ENCODE measurements around the gene RALGAPA1. TPM values are rescaled to one million over a fixed set of nuclear protein-coding genes. Genes with fewer than 3 reads are reported as not detected.
"Not testable (repeated sequence)": the region's sequence is repeated elsewhere in the genome, so short reads cannot be mapped to it uniquely, and the experiment has no call there.

Gene RALGAPA1
- total and polyA plus RNA-seq, 9 donors = 18.0 to 99.5 (median 79.3) TPM

- no peak overlapping the region for H3K27ac ChIP-seq
- WGBS, 3 donors = 85 to 96% (median 90%) methylated on average over 3 of the region's 3 CpGs
- intact Hi-C loops (cut with DNase I) = no loop called here
- no peaks in the 10 kb centered on the region for H3K27me3 ChIP-seq
- DNase-seq = no peak
- H3K9me3 ChIP-seq = no peaks in the 10 kb centered on the region
- no peak for TF ChIP-seq POLR2A (IDR thresholded peaks at IDR 0.05)
- TF ChIP-seq EP300 (IDR thresholded peaks at IDR 0.05) = no peak
- TF ChIP-seq, protein P1, sequence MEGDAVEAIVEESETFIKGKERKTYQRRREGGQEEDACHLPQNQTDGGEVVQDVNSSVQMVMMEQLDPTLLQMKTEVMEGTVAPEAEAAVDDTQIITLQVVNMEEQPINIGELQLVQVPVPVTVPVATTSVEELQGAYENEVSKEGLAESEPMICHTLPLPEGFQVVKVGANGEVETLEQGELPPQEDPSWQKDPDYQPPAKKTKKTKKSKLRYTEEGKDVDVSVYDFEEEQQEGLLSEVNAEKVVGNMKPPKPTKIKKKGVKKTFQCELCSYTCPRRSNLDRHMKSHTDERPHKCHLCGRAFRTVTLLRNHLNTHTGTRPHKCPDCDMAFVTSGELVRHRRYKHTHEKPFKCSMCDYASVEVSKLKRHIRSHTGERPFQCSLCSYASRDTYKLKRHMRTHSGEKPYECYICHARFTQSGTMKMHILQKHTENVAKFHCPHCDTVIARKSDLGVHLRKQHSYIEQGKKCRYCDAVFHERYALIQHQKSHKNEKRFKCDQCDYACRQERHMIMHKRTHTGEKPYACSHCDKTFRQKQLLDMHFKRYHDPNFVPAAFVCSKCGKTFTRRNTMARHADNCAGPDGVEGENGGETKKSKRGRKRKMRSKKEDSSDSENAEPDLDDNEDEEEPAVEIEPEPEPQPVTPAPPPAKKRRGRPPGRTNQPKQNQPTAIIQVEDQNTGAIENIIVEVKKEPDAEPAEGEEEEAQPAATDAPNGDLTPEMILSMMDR (IDR thresholded peaks at IDR 0.05) = no peak
- no peaks in the 10 kb centered on the region for H3K4me1 ChIP-seq (ENCODE audit: insufficient read depth)
- no peaks in the 10 kb centered on the region for H3K36me3 ChIP-seq
- no peak overlapping the region for H3K4me3 ChIP-seq
Measured at GRCh38 chr14:35617500-35617899, 191.6 kb downstream of the RALGAPA1 start.

DNA sequence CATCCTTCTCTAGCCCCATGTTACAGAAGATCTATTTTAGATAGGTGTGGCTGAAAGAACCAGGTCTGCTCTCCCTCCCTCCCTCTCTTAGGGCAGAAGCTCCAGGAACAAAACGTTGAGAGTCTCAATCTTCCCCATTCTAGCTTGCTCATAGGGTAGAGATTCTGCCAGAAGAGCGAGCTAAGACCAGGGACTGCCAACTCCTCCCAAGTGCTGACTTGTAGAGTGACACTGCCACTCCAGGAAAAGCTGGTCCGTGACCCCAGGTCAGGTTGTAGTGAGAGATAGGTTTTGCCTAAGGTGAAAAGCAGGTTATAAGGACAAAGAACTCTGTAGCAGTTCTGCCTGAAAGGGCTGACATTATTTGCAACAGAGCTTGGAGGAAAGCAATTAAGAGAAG, 201.7 kb downstream of the RALGAPA1 start:
- Histone ChIP-seq H3K9me3 (no peaks in the 10 kb centered on the region), H3K4me3 (no peak overlapping the region), H3K36me3 (no peaks in the 10 kb centered on the region), H3K27ac (no peak overlapping the region), H3K27me3 (no peaks in the 10 kb centered on the region), H3K4me1 (ENCODE audit: insufficient read depth) (no peaks in the 10 kb centered on the region)
- no peak for DNase-seq
- intact Hi-C loops (cut with DNase I) = no loop called here
- WGBS, 3 donors = 74 to 78% (median 75%) methylated on average over 3 of the region's 3 CpGs
- TF ChIP-seq, protein P1 (IDR thresholded peaks at IDR 0.05) = no peak

- Histone ChIP-seq H3K27me3 (no peaks in the 10 kb centered on the region), H3K4me3 (no peak overlapping the region), H3K9me3 (no peaks in the 10 kb centered on the region), H3K36me3 (no peaks in the 10 kb centered on the region), H3K4me1 (ENCODE audit: insufficient read depth) (no peaks in the 10 kb centered on the region), H3K27ac (no peak overlapping the region)
- WGBS, 3 donors = 95 to 100% (median 98%) methylated on average over 1 of the region's 1 CpG
- TF ChIP-seq, protein P1 (IDR thresholded peaks at IDR 0.05) = no peak
- TF ChIP-seq EP300 (IDR thresholded peaks at IDR 0.05) (no peak), POLR2A (IDR thresholded peaks at IDR 0.05) (no peak)
- intact Hi-C loops (cut with DNase I) = no loop called here
- DNase-seq = no peak
Measured at GRCh38 chr14:35600253-35600652, 208.8 kb downstream of the RALGAPA1 start.

DNA sequence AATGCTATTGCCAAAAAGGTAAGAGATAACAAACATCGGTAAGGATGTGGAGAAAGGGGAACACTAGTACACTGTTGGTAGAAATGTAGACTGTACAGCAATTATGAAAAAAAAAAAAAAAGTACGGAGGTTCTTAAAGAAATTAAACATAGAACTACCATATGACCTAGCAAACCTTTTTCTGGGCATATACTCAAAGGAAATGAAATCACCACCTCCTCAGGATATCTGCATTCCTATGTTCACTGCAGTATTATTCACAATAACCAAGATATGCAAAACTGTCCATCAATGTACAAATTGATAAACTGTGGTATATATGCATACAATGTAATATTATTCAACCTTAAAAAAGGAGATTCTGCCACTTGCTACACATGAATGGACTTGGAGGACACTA, 214.5 kb downstream of the RALGAPA1 start:
- no peak overlapping the region for H3K4me3 ChIP-seq
- no peak overlapping the region for H3K27ac ChIP-seq
- DNase-seq = no peak
- no peaks in the 10 kb centered on the region for H3K4me1 ChIP-seq (ENCODE audit: insufficient read depth)
- H3K9me3 ChIP-seq = no peaks in the 10 kb centered on the region
- H3K27me3 ChIP-seq = no peaks in the 10 kb centered on the region
- 95% methylated on average over 2 of the region's 2 CpGs for WGBS, 3 donors
- TF ChIP-seq, protein P1 (IDR thresholded peaks at IDR 0.05) = no peak
- TF ChIP-seq EP300 (IDR thresholded peaks at IDR 0.05) = no peak
- no peak for TF ChIP-seq POLR2A (IDR thresholded peaks at IDR 0.05)
- intact Hi-C loops (cut with DNase I) = no loop called here
- H3K36me3 ChIP-seq = no peaks in the 10 kb centered on the region

DNA sequence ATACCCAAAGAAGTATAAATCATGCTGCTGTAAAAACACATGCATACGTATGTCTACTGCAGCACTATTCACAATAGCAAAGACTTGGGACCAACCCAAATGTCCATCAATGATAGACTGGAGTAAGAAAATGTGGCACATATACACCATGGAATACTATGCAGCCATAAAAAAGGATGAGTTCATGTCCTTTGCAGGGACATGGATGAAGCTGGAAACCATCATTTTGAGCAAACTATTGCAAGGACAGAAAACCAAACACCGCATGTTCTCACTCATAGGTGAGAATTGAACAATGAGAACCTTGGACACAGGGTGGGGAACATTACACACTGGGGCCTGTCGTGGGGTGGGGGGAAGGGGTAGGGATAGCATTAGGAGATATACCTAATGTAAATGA, 221.7 kb downstream of the RALGAPA1 start:
- H3K4me1 ChIP-seq (ENCODE audit: insufficient read depth); H3K4me3 ChIP-seq; H3K27me3 ChIP-seq; H3K36me3 ChIP-seq; H3K27ac ChIP-seq; intact Hi-C loops (cut with DNase I); DNase-seq; H3K9me3 ChIP-seq: not testable (repeated sequence)
- 94 to 98% (median 98%) methylated on average over 3 of the region's 3 CpGs for WGBS, 3 donors
